Gastrocnemius medialis (tissue), 4 donors: ENCODE data around the gene WFDC1.

ENCODE experiments used
- POLR2A ChIP-seq, 2 donors: fragments of 450-650 bp; IDR thresholded peaks; one replicate each; pipeline ENCODE4 v1.6.1; 2017; ENCODE audit warnings: antibody characterized with exemption in 2 of 2, mild to moderate bottlenecking in 2 of 2, moderate library complexity in 2 of 2
- TF ChIP-seq, protein P1 (sequence below), 5 experiments: fragments of 450-650 bp in 3 of 5; fragments of 200-600 bp in 2 of 5; sonication (generic) in 2 of 5; IDR thresholded peaks in 4 of 5; conservative IDR thresholded peaks in 1 of 5; 1 replicate in 4 of 5; 2 replicates in 1 of 5; pipeline ENCODE4 v1.5.1; 2016 to 2019; ENCODE audit warnings: antibody characterized with exemption in 5 of 5, mild to moderate bottlenecking in 3 of 5, moderate library complexity in 3 of 5

- TF ChIP-seq, protein P1, sequence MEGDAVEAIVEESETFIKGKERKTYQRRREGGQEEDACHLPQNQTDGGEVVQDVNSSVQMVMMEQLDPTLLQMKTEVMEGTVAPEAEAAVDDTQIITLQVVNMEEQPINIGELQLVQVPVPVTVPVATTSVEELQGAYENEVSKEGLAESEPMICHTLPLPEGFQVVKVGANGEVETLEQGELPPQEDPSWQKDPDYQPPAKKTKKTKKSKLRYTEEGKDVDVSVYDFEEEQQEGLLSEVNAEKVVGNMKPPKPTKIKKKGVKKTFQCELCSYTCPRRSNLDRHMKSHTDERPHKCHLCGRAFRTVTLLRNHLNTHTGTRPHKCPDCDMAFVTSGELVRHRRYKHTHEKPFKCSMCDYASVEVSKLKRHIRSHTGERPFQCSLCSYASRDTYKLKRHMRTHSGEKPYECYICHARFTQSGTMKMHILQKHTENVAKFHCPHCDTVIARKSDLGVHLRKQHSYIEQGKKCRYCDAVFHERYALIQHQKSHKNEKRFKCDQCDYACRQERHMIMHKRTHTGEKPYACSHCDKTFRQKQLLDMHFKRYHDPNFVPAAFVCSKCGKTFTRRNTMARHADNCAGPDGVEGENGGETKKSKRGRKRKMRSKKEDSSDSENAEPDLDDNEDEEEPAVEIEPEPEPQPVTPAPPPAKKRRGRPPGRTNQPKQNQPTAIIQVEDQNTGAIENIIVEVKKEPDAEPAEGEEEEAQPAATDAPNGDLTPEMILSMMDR (IDR thresholded peaks at IDR 0.05 in 4 of 5, conservative IDR thresholded peaks at IDR 0.05 in 1 of 5), result no peak
- no peak for TF ChIP-seq POLR2A (IDR thresholded peaks at IDR 0.05)
Measured at GRCh38 chr16:84245956-84246678, 48.6 kb upstream of the WFDC1 start.
